Gastroesophageal sphincter (tissue), 3 donors: ENCODE measurements around the gene KIFC3.

Source experiments
- CTCF ChIP-seq, 4 experiments: fragments of 200-600 bp in 2 of 4; fragments of 450-650 bp in 2 of 4; sonication (generic) in 1 of 4; IDR thresholded peaks; one replicate each; pipeline ENCODE4 v1.5.1; 2017 to 2019; ENCODE audit warnings: antibody characterized with exemption in 4 of 4, mild to moderate bottlenecking in 2 of 4, moderate library complexity in 2 of 4
- EP300 ChIP-seq: sonication (generic); formaldehyde crosslinking; IDR thresholded peaks from one replicate; pipeline ENCODE4 v1.6.1; 2017; ENCODE audit warnings: antibody characterized with exemption, mild to moderate bottlenecking
- POLR2A ChIP-seq, 2 donors: fragments of 450-650 bp; IDR thresholded peaks; one replicate each; pipeline ENCODE4 v1.6.1; 2017; ENCODE audit warnings: antibody characterized with exemption in 2 of 2, mild to moderate bottlenecking in 2 of 2, moderate library complexity in 1 of 2

GRCh38 chr16:57757883-57758282 lies 44.4 kb downstream of the KIFC3 start:
- TF ChIP-seq CTCF (IDR thresholded peaks at IDR 0.05) (no peak), POLR2A (IDR thresholded peaks at IDR 0.05) (no peak), EP300 (no peak)
